Fibroblast of peridontal ligament (primary cell): ENCODE data around the gene CPOX.

Experiments used
- DNase-seq: peaks from one replicate; pipeline ENCODE4 v3.0.0-alpha.2; 2010; ENCODE audit errors: extremely low read depth

The CPOX gene

GRCh38 chr3:98536456-98537017 is 56.9 kb downstream of the CPOX start:
- no peak for DNase-seq

DNA sequence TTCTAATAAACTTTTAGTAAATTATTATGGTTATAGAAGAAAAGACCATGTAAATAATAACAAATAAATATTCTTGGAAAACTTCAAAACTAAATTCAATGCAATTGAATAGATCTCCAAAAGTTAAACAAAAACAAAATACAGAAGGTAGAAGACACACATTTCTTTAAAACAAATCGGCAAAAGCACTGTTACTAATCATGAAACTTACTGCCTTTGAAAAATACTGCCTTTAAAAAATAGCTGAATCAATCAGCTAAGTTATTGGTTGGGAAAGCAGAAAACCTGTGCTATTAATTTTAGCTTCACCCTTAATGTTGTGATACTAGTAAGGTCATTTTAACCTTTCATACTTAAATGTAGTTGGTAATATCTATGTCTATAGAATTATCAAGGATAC is 58.7 kb downstream of the CPOX start:
- no peak for DNase-seq

- no peak for DNase-seq
Measured at GRCh38 chr3:98534168-98534567, 59.2 kb downstream of the CPOX start.

DNA sequence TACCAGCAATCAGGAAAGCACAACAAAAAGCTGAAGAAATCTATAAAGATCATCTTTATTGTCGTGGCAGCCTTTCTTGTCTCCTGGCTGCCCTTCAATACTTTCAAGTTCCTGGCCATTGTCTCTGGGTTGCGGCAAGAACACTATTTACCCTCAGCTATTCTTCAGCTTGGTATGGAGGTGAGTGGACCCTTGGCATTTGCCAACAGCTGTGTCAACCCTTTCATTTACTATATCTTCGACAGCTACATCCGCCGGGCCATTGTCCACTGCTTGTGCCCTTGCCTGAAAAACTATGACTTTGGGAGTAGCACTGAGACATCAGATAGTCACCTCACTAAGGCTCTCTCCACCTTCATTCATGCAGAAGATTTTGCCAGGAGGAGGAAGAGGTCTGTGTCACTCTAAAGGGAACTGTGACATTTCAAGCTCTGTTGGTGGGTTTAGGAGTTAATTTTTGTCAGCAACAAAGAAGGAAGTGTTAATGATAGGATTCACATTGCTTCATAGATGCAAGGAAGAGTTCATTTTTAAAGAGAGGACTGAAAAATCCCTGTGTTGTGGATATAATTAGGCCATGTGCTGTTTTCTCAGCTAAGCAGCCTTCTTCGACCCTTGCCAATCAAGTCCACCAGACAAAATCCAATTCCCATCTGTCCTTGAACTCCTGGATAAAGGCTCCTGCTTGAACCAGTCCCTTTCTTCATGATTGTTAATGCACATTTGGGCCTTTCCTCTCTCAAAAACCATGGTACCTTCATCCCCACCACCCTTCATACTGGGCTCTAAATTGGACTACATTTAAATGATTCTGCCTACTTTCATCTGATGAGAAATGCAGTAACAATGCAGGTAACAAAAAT is 60.5 kb downstream of the CPOX start:
- DNase-seq = no peak

- no peak for DNase-seq
Measured at GRCh38 chr3:98532275-98532637, 61.2 kb downstream of the CPOX start.

DNA sequence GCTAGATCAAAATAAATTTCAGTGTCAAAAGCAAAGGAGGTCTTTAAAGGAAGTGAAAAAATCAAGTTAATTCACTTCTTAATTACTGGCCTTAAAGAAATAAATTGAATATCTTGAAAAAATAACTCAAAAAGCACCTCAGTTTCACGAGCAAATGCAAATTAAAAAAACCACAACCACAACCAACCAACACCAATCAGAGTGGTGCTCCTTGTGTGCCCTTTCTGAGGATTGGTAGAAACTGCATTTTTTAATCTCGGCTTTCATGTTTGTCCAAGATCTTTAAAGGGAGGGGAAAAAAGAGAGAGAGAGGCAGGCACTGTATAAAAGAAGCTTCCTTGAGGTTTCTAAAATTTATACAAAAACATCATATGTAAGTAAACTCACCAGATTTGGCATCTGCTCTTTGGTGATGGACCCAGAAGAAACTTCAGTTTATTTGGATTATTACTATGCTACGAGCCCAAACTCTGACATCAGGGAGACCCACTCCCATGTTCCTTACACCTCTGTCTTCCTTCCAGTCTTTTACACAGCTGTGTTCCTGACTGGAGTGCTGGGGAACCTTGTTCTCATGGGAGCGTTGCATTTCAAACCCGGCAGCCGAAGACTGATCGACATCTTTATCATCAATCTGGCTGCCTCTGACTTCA is 61.7 kb downstream of the CPOX start, which contains the start of gene GPR15:
Gene GPR15 (plus strand): TSS at position 357 of the 653 bp plus-strand sequence. CDS start 56 bp downstream, at position 413.
- no peak for DNase-seq

DNA sequence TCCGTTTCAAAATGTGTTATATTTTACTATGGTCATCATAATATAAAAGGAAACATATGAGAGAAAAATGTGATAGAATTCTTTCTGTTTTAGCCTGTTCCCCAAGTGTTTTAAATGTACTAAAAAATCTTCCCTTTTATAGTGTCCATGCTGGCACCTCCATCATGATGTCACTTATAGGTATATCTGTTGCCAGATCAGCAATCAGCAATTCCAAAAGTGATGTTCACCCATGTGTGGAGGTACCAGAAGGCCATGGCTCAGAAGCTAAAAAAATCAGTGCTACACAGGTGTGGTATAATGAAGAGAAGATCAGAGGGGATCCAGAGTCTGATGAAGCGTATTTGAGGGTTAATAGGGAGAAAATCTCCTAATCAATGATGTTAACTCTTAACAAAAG is 62.7 kb downstream of the CPOX start:
- DNase-seq = no peak

GRCh38 chr3:98529856-98530459 is 63.5 kb downstream of the CPOX start:
- DNase-seq = no peak
